HG02678 (cell line): Measurements from ENCODE around the gene FDXR.

Experiments used
- ATAC-seq: cut with Tn5 transposase; IDR thresholded peaks from one replicate; pipeline ENCODE4 v1.9.1; 2021; ENCODE audit warnings: mild to moderate bottlenecking, moderate library complexity; ENCODE audit not compliant: unreplicated experiment

Gene FDXR

DNA sequence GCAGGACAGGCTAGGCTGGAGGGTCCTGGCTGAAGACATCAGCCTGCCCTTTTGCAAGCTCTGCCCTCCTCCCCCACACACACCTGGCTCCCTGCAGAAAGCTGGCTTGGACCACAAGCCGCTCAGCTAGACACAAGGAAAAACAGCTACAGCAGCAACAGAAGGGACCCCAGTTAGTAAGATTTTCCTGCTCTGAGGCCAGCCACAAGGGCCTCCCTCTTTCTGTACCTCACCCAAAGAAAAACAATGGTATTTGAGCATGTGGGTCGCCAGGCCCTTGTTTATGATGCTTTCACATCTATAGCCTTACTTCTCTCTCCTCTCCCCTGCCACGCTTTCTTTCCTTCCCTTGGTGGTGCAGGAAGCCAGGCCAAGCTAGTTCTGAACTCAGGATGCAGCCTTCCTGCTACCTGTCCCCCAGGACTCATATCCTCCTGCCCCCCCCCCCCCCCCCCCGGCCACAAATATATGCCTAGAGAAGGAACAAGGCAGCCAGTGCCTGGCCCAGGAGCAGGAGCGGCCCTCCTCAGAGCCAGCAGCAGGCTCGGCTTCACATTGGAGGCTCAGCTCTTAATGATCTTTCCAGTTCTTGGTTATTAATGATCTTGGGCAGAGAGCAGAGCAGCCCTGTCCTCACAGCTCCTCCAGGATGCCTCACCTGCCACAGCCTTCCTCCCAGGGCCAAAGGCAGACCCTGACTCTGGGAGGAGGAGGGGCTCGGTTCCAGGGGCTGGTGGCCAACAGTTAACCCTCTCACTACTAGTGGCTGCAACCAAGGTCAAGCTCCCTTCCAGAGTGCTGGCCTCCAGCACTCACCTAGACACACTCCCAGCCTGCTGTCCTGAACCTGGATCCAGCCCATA is 32.6 kb downstream of the FDXR start:
- no peak for ATAC-seq

DNA sequence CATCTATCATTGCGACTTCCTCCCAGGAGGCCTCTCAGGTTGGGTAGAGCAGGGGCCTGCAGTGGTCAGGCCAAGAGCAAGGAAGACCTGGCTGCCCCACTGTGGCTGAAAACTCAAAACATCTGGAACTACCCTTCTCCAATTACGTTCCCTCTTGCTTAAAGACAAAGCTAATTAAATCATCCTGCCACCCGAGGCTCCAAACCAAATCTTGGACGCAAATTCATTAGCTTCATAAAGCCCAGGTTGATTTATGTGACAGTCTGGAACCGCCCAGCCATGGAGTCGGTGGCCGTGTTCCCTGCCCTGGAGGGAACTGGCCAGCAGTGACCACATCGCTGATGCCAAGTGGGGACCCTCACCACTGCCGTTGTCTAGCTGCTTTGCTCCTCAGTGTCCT is 34.5 kb downstream of the FDXR start:
- ATAC-seq, result no peak

DNA sequence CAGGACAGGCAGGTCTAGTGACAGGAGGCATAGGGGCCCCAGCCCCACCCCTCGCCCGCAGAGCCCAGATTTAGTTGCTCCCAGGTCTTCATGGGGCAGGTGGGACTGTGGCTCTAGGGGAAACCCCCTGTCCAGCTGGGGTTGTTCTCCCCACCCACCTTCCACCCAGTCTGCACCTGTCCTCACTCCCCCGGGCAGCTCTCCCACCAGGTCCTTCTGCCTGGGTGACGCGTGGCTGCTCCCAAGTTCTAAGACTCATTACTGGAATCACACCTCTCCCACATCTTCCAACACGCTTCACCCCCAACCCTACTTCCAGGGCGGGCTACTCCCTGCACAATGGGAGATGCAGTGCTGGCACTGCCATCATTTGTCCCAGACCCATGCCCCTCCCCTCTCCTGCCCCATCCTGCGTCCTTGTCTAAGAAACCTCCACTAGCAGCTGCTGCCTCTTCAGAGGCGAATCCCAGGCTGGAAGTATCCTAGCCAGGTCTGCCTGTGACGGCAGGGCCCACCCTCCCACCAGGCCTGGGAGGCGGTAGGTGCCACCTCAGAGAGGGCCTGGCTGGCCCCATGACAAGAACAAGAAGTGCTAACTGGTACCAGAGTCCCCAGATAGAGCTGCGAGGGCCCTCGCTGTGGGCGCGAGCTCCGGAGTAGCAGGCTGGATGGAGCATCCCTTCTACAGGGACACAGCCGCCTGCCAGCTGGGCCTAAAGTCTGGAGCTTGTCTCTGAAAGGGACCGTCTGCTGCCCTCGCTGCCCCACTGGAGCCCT is 35.9 kb downstream of the FDXR start:
- no peak for ATAC-seq

DNA sequence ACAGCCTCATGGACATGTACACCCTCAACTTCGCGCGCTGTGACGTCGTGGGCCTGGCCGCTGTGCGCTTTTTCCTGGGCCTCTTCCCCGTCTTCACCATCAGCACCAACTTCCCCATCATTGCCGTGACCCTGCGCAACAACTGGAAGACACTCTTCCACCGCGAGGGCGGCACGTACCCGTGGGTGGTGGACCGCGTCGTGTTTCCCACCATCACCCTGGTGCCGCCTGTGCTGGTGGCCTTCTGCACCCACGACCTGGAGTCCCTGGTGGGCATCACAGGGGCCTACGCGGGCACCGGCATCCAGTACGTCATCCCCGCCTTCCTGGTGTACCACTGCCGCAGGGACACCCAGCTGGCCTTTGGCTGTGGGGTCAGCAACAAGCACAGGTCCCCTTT is 36.6 kb downstream of the FDXR start:
- no peak for ATAC-seq

- ATAC-seq, result no peak
Measured at GRCh38 chr17:74833501-74834377, 39.1 kb downstream of the FDXR start.

DNA sequence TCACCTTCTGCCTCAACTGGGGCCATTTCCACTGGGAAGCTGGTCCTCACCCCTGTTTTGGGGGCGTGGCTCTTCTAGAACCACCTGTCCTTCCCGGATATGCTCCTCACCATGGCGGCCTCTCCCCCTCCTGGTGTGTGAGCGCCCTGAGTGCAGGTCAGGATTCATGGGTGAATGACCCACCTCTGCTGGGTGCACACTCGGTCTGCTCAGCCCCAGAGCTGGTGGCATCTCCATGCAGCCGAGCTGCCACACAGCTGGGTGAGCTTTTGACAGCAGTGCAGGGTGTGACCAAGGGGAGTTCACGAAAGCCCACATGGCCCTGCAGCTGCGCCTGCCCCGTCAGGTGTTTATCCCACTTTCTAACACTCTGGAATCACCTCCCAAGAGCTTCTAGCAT is 40.4 kb downstream of the FDXR start:
- ATAC-seq, result no peak

DNA sequence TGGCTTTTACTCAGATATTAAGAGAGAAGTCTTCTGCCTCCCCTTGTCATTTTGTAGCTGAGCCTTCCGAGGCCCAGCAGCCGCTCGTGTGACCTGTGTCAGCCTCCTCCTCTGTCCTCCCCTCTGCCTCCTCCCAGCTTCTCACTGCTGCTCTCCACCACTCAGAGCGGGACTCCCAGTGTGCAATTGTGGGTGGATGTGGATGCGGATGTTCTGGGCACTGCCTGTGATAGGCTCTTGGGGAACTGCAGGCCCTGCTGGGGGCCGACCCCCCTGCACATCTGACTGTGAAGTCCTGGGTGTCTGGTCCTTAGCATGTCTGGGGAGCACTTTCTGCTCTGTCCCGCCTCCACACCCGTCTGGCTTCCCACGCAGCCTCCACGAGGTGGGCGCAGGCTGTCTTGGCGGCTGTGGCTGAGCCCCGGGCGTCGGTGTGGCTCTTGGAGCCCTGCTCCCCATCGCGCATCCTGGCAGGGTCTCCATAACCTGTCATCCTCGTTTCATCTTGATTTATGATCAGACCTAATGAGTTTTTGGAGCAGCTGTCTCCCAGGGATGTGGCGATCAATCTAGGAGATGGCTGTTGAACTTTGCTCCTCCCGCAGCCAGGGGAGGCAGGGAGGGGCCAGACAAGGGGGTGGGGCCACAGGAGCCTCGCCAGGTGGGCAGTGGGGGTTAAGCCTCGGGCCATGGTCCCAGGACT is 41.2 kb downstream of the FDXR start:
- no peak for ATAC-seq

DNA sequence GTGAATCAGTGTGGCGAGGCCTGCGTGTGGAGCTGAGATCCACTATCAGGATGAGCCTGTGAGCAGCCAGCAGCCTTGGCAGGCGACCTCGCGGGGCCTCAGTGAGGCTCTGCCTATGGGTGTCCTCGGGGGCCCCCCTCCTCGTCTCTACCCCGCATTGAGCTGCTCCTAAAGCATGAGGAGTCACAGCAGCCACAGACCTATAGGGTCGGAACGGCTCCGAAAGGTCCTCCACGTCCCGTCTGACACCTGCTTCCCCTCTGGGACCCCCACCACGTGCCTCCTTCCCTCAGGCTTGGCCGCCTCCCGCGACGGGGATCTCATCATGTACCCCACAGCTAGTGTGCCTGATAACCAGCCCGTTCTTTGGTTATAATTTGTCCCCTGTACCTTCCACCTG is 41.9 kb downstream of the FDXR start:
- ATAC-seq, result no peak

- ATAC-seq, result no peak
Measured at GRCh38 chr17:74827800-74828199, 45.0 kb downstream of the FDXR start.

DNA sequence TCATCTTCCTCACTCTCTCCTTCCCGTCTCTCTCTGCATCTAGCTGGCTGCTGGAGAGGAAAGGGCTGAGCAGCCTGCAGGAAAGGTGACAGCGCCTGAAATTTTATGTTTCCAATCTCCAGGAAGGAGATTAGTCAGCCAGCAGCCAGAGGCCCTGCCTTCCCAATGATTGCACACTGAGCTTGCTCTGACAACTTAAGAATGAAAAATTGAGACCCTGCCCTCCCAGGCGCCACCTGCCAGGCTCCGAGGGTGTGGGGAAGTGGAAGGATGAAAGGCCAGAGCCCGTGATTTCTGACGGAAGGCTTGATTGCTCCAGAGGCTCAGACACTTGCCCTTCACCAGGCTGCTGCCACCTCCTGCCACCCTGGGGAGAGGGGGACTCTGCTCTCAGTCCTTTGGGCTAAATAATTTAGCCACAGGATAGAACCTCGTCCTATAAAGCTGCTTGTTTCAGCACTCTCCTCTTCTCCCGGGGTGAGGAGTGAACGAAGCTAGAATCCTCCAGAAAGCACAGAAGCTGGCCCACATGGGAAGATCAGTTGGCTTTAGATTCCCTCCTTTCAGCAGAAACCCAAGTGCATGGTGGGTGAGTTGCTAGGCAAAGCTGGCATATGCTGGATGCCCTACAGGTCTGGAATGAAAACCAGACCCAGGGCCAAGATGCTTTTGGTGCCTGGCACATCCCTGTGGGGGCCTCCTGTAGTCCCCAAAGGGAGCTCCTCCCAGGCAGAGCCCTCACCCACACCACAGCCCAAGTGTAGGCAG is 46.7 kb downstream of the FDXR start:
- no peak for ATAC-seq

DNA sequence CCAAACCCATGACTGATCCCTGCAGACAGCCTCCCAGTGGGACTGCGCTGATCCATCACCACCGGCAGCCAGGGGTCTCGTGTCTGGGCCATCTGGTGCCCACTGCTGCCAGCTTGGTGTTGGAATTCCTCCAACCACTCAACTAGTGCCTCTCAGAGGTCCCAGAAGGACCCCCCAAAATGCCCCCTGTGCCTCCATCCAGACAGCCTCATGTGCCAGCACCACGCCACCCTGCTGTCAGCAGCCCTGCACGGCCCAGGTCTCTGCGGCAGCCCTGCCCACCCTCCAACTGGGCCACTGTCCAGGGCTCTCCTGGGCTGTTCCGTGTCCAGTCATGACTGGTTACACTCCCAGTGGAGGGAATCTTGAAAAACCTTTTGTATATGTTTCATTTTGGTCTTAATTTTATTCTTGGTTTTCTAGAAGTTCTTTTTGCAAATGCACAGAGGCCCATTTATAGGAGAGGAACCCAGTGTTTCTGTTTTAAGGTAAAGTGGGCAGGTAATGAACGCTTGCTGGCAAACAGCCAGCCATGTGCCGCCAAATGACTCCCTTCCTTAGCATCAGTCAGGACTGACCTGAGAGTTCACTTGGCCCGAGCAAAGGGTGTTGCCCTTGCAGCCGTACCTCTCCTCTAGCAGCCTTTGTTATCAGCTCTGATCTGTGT is 47.7 kb downstream of the FDXR start:
- no peak for ATAC-seq

DNA sequence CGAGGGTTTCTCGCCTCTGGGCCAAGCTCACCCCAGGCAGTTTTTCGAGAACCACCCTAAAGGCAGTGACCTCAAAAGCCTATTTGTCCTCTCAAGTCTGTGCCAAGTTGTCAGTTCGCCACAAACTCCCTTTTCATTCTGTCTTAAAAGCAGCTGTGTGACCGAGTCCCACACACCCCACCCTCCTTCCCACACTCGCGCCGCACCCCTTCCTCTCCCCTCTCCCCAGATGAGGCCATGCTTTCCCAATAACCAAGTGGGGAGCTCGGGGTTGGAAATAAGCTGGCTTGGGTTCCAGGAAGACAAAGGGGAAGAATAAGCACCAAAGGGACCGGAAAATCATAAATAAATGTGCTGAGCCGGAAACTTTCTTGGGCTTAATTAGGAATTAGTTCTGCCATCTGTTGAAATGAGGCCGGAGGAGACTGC is 49.8 kb downstream of the FDXR start:
- ATAC-seq, result no peak

GRCh38 chr17:74822335-74822938 is 50.4 kb downstream of the FDXR start:
- no peak for ATAC-seq

GRCh38 chr17:74821655-74822334 is 51.0 kb downstream of the FDXR start:
- no peak for ATAC-seq

GRCh38 chr17:74819801-74820436 is 52.9 kb downstream of the FDXR start:
- ATAC-seq, result no peak

- ATAC-seq, result no peak
Measured at GRCh38 chr17:74818291-74818938, 54.4 kb downstream of the FDXR start.

DNA sequence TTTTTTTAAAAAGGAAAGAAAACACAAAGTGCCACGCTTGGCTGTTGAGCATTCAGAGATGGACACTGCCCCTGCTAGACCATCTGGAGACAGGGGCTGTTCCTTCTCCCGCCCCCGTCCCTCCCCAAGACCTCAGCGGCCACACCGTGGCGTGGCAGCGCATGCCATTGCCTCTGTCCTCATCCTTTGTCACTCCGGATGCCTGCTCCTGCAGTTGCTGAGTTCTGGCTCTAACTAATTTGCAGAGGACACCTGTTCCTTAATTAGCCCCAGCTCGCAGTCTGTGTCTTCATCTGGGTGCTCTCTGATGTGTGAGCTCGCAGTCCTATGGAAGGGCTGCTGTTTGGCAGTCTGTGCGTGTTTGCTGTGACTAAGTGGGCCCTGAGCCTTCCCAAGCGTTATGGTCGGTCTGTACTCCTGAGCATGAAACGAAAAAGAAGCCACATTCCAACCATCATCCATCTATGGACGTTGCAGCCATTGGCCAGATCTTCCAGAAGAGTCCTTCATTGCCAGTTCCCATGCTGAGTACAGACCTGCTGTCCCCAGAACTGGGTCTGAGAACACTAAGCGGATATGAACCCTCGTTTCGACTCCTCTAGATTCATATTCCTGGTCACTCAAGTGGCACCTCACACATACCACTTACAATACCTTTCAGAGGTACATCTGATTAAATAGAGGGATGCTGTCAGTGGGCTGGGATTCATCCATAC is 55.7 kb downstream of the FDXR start:
- no peak for ATAC-seq
